Ovary (tissue), 9 donors: Measurements from ENCODE around the gene ABCA8. TPM values are rescaled to one million over a fixed set of nuclear protein-coding genes. Genes with fewer than 3 reads are reported as not detected.

Experiments
- DNase-seq, 5 donors: peaks; one replicate each; pipeline ENCODE4 v3.0.0-alpha.2; 2019 to 2020
- H3K27ac ChIP-seq, 2 donors: fragments of 200-600 bp; one replicate each; pipeline versions ENCODE4 v1.5.1 to v1.8.0; 2019 to 2022
- H3K27me3 ChIP-seq: fragments of 200-600 bp; one replicate; pipeline ENCODE4 v1.8.0; 2022
- H3K36me3 ChIP-seq: fragments of 200-600 bp; sonication (generic); one replicate; pipeline ENCODE4 v1.5.1; 2019
- H3K4me1 ChIP-seq: one replicate; pipeline ENCODE4 v1.8.1; 2013; ENCODE audit warnings: mild to moderate bottlenecking, moderate library complexity; ENCODE audit not compliant: insufficient read depth
- H3K4me3 ChIP-seq: fragments of 200-600 bp; sonication (generic); one replicate; pipeline ENCODE4 v1.5.1; 2017
- H3K9me3 ChIP-seq, 2 donors: fragments of 200-600 bp in 1 of 2; sonication (generic) in 1 of 2; one replicate each; pipeline versions ENCODE4 v1.5.1 to v1.8.1; 2013 to 2019; ENCODE audit warnings: mild to moderate bottlenecking in 1 of 2, moderate library complexity in 1 of 2
- CTCF ChIP-seq, 3 donors: fragments of 450-650 bp in 2 of 3; fragments of 200-600 bp in 1 of 3; IDR thresholded peaks; one replicate each; pipeline versions ENCODE4 v1.5.1 to v1.8.0; 2016 to 2022; ENCODE audit warnings: antibody characterized with exemption in 3 of 3, mild to moderate bottlenecking in 1 of 3
- EP300 ChIP-seq: sonication (generic); formaldehyde crosslinking; IDR thresholded peaks from one replicate; pipeline ENCODE4 v1.6.1; 2017; ENCODE audit warnings: antibody characterized with exemption
- POLR2A ChIP-seq: fragments of 450-650 bp; IDR thresholded peaks from one replicate; pipeline ENCODE4 v1.6.1; 2017; ENCODE audit warnings: antibody characterized with exemption, mild to moderate bottlenecking, moderate library complexity
- WGBS, 3 donors: extraction: QIAGEN DNeasy Blood & Tissue Kit in 1 of 3; methylation state at CpG; one replicate each; pipeline versions ENCODE4 v1.1.5 to v1.1.7; 2013 to 2017; 5-methylcytosine and 5-hydroxymethylcytosine counted together
- intact Hi-C, 4 donors: fragments of 100-400 bp; cut with DNase I; formaldehyde crosslinking; loops; one replicate each; pipeline versions ENCODE4 v1.11.0 to v1.15.1; 2022 to 2023
- polyA plus RNA-seq, 2 donors: library from polyadenylated mRNA; stranded (reverse); fragments of 200-250 nt in 1 of 2; fragments of 350-450 nt in 1 of 2; fragmentation: Illumina TruSeq in 1 of 2; extraction: RNeasy Lipid Tissue Mini Kit (QIAGEN cat#74804) in 1 of 2; gene quantifications; one replicate each; pipeline ENCODE4 v1.2.3, GENCODE V29; 2013 to 2014
- total RNA-seq, 7 donors: library from RNA; depleted of rRNA in 2 of 7; stranded (reverse); fragments of >200 nt in 2 of 7; fragmentation: NEBNext Ultra II Directional in 3 of 7; extraction: Animal tissue kit (Norgen Biotek cat#: 25700) in 3 of 7; gene quantifications; one replicate each; pipeline versions ENCODE4 v1.1.0 to v1.2.4, GENCODE V29; 2016 to 2023
- donor health status: DM: no; HTN: no; CAD: no; lungs with moderate emphysema.
- donor health status: DM: no; HTN: no; CAD: no.
- donor health status: Bipolar disorder and iron deficiency.
- donor health status: DM: yes; HTN: yes; CAD: no.
- donor health status: DM: no; HTN: no; CAD: no.
- donor health status: DM: yes; HTN: yes; CAD: no.

Gene ABCA8
- total and polyA plus RNA-seq, 9 donors = 69.2 to 218 (median 98.5) TPM

- Histone ChIP-seq H3K27me3 (no peaks in the 10 kb centered on the region), H3K27ac (peak overlapping the region in 1 of 2 donors; percentile 65), H3K4me3 (no peak overlapping the region), H3K9me3 (no peaks in the 10 kb centered on the region), H3K4me1 (peaks cover 6% of the 10 kb centered on the region), H3K36me3 (no peaks in the 10 kb centered on the region)
- intact Hi-C loops = loop anchor here in 2 of 4 donors (5.0 to 10.0 kb wide), 2 partner anchors 114 to 132 kb away; no protein-coding TSS in a partner anchor
- 9 to 30% (median 15%) methylated on average over 1 of the region's 1 CpG for WGBS, 3 donors
- TF ChIP-seq POLR2A (no peak), CTCF (IDR thresholded peaks at IDR 0.05) (no peak), EP300 (no peak)
- DNase-seq = peak in 4 of 5 donors; percentile 20 to 70 (median 48)
Measured at GRCh38 chr17:68909066-68909465, 46.1 kb downstream of the ABCA8 start.

- peak overlapping the region in 1 of 2 donors; percentile 65 for H3K27ac ChIP-seq
- H3K27me3 ChIP-seq = no peaks in the 10 kb centered on the region
- no peaks in the 10 kb centered on the region for H3K36me3 ChIP-seq
- 87 to 89% (median 87%) methylated on average over 2 of the region's 2 CpGs for WGBS, 3 donors
- intact Hi-C loops = loop anchor here in 2 of 4 donors (5.0 to 10.0 kb wide), 2 partner anchors 113 to 131 kb away; no protein-coding TSS in a partner anchor
- H3K4me1 ChIP-seq = peaks cover 6% of the 10 kb centered on the region
- H3K9me3 ChIP-seq = no peaks in the 10 kb centered on the region
- no peak overlapping the region for H3K4me3 ChIP-seq
- TF ChIP-seq POLR2A (no peak), CTCF (IDR thresholded peaks at IDR 0.05) (no peak), EP300 (no peak)
- no peak for DNase-seq
Measured at GRCh38 chr17:68908045-68908444, 47.1 kb downstream of the ABCA8 start.

- H3K4me3 ChIP-seq = no peak overlapping the region
- no peak overlapping the region for H3K27ac ChIP-seq
- no peaks in the 10 kb centered on the region for H3K9me3 ChIP-seq
- H3K36me3 ChIP-seq = no peaks in the 10 kb centered on the region
- H3K27me3 ChIP-seq = no peaks in the 10 kb centered on the region
- WGBS, 3 donors = 74 to 81% (median 78%) methylated on average over 3 of the region's 3 CpGs
- no peak for DNase-seq
- peak in 2 of 3 donors; percentile 16 to 29 for TF ChIP-seq CTCF (IDR thresholded peaks at IDR 0.05)
- no peak for TF ChIP-seq POLR2A
- intact Hi-C loops = loop anchor here in 2 of 4 donors (5.0 to 10.0 kb wide), 2 partner anchors 112 to 129 kb away; no protein-coding TSS in a partner anchor
- peaks cover 6% of the 10 kb centered on the region for H3K4me1 ChIP-seq
Measured at GRCh38 chr17:68906638-68907037, 48.6 kb downstream of the ABCA8 start.

GRCh38 chr17:68903286-68903685, 51.9 kb downstream of the ABCA8 start:
- WGBS, 3 donors = 79 to 88% (median 88%) methylated on average over 8 of the region's 8 CpGs
- no peaks in the 10 kb centered on the region for H3K36me3 ChIP-seq
- no peak for DNase-seq
- no peaks in the 10 kb centered on the region for H3K4me1 ChIP-seq
- H3K4me3 ChIP-seq = no peak overlapping the region
- no peaks in the 10 kb centered on the region for H3K9me3 ChIP-seq
- TF ChIP-seq EP300 (no peak), POLR2A (no peak), CTCF (IDR thresholded peaks at IDR 0.05) (no peak)
- H3K27ac ChIP-seq = no peak overlapping the region
- no peaks in the 10 kb centered on the region for H3K27me3 ChIP-seq
- intact Hi-C loops = loop anchor here in 1 of 4 donors (10.0 kb wide), 1 partner anchor 108 kb away; no protein-coding TSS in a partner anchor
